Measurements from ENCODE around the gene CISH.

GRCh38 chr3:50656417-50657195 is 45.0 kb upstream of the CISH start:
- no peak for TF ChIP-seq CTCF (IDR thresholded peaks at IDR 0.05; ENCODE audit: low read depth, low read length, poor library complexity, severe bottlenecking)
- TF ChIP-seq EZH2phosphoT487 (IDR thresholded peaks at IDR 0.05; ENCODE audit: borderline replicate concordance, low read length): no peak

Data from DOHH2 (cell line).